Keratinocyte (primary cell): ENCODE results near the gene FCGR2B. TPM values are rescaled to one million over a fixed set of nuclear protein-coding genes. Genes with fewer than 3 reads are reported as not detected.
A peak's percentile ranks its signal among the peaks of the same experiment; 100 is the strongest.

Experiments used
- DNase-seq: peaks from one replicate; pipeline ENCODE4 v3.0.0-alpha.2; 2011; ENCODE audit warnings: low read depth, missing footprints, low spot score
- FAIRE-seq: peaks from 2 replicates; lab custom pipeline; 2011; peaks lifted over from hg19 to GRCh38; lab: Jason Lieb, UNC
- H2AFZ ChIP-seq: 2 replicates; pipeline ENCODE4 v1.6.0; 2012; ENCODE audit warnings: low read length, control low read depth, inconsistent platforms; ENCODE audit not compliant: control insufficient read depth
- H3K27ac ChIP-seq: 2 replicates; pipeline ENCODE4 v1.5.1; 2011; ENCODE audit warnings: low read length; ENCODE audit not compliant: control insufficient read depth, insufficient read depth
- H3K27me3 ChIP-seq: 3 replicates; pipeline ENCODE4 v1.6.0; 2011; ENCODE audit warnings: low read length; ENCODE audit not compliant: control insufficient read depth, insufficient read depth; ENCODE audit errors: extremely low read depth
- H3K36me3 ChIP-seq, 2 experiments: 2 replicates in 1 of 2; 3 replicates in 1 of 2; pipeline ENCODE4 v1.5.1; 2011; ENCODE audit warnings: low read length in 2 of 2, mild to moderate bottlenecking in 1 of 2; ENCODE audit not compliant: control insufficient read depth in 2 of 2, insufficient read depth in 2 of 2; ENCODE audit errors: extremely low read depth in 1 of 2
- H3K4me1 ChIP-seq: 3 replicates; pipeline ENCODE4 v1.5.1; 2011; ENCODE audit warnings: low read length; ENCODE audit not compliant: control insufficient read depth, insufficient read depth; ENCODE audit errors: extremely low read depth
- H3K4me2 ChIP-seq: 3 replicates; pipeline ENCODE4 v1.6.0; 2011; ENCODE audit warnings: low read depth, low read length; ENCODE audit not compliant: control insufficient read depth, insufficient read depth; ENCODE audit errors: extremely low read depth
- H3K4me3 ChIP-seq, 3 experiments: fragments of 200-600 bp in 1 of 3; sonication (generic) in 1 of 3; 2 replicates in 2 of 3; 3 replicates in 1 of 3; pipeline ENCODE4 v1.5.1; 2011 to 2016; ENCODE audit warnings: low read length in 3 of 3, mild to moderate bottlenecking in 3 of 3, control low read depth in 2 of 3, inconsistent platforms in 1 of 3, low read depth in 1 of 3, mixed read lengths in 1 of 3, mixed run types in 1 of 3, moderate library complexity in 1 of 3; ENCODE audit not compliant: control insufficient read depth in 2 of 3, insufficient read depth in 2 of 3; ENCODE audit errors: extremely low read depth in 1 of 3
- H3K79me2 ChIP-seq: 2 replicates; pipeline ENCODE4 v1.6.0; 2012; ENCODE audit warnings: low read length; ENCODE audit not compliant: control insufficient read depth, insufficient read depth
- H3K9ac ChIP-seq: 3 replicates; pipeline ENCODE4 v1.6.0; 2011; ENCODE audit warnings: low read length; ENCODE audit not compliant: control insufficient read depth, insufficient read depth; ENCODE audit errors: extremely low read depth
- H3K9me1 ChIP-seq: 3 replicates; pipeline ENCODE4 v1.6.0; 2011; ENCODE audit warnings: low read length; ENCODE audit not compliant: control insufficient read depth, insufficient read depth; ENCODE audit errors: extremely low read depth
- H3K9me3 ChIP-seq: 2 replicates; pipeline ENCODE4 v1.5.1; 2012; ENCODE audit warnings: low read depth, low read length; ENCODE audit not compliant: control insufficient read depth
- H4K20me1 ChIP-seq: 3 replicates; pipeline ENCODE4 v1.6.0; 2011; ENCODE audit warnings: low read length; ENCODE audit not compliant: control insufficient read depth, insufficient read depth; ENCODE audit errors: extremely low read depth
- EZH2 ChIP-seq: IDR thresholded peaks from one replicate; pipeline ENCODE4 v1.6.1; 2012; ENCODE audit warnings: inconsistent platforms, mild to moderate bottlenecking, low read length, moderate library complexity
- dilution Hi-C: fragments of 300-500 bp; cut with MboI; formaldehyde crosslinking; loops from one replicate; pipeline ENCODE4 v1.7.0; 2020; ENCODE audit warnings: low sequenced_read_pairs; ENCODE audit not compliant: extremely low pct_ligation_motif_present
- polyA plus RNA-seq, 5 experiments: library from polyadenylated mRNA; depleted of rRNA in 3 of 5; stranded (reverse) in 3 of 5; stranded (forward) in 1 of 5; unstranded in 1 of 5; fragments of >200 nt; gene quantifications; 1 replicate in 1 of 5; 2 replicates in 3 of 5; 3 replicates in 1 of 5; pipeline versions ENCODE4 v1.2.1 to v1.2.3, GENCODE V29; 2011 to 2012; ENCODE audit warnings: missing spikeins in 2 of 5, low read depth in 1 of 5, low replicate concordance in 1 of 5
- small RNA-seq, 3 experiments: library from RNA; depleted of rRNA; stranded (forward); fragments of <200 nt; gene quantifications; one replicate each; pipeline ENCODE3, GENCODE V24; 2012; ENCODE audit warnings: low read depth in 3 of 3, low replicate concordance in 1 of 3; ENCODE audit not compliant: insufficient read length in 3 of 3
- TF ChIP-seq, protein P1 (sequence below), 3 experiments: IDR thresholded peaks in 1 of 3; conservative IDR thresholded peaks in 1 of 3; optimal IDR thresholded peaks in 1 of 3; 2 replicates in 2 of 3; 3 replicates in 1 of 3; pipeline versions ENCODE3 to v1.5.1; 2011; ENCODE audit warnings: low read length in 3 of 3, mild to moderate bottlenecking in 3 of 3, moderate library complexity in 2 of 3, control low read depth in 1 of 3, inconsistent platforms in 1 of 3; ENCODE audit not compliant: insufficient read depth in 2 of 3; ENCODE audit errors: extremely low read depth in 1 of 3

Gene FCGR2B
- polyA plus RNA-seq, 1 donor (not counting 4 experiments of a cell fraction or from before 2014, with no cell fraction given): not detected

GRCh38 chr1:161727256-161727924 is 64.4 kb downstream of the FCGR2B start:
- H3K9me3 ChIP-seq: no peaks in the 10 kb centered on the region
- H3K36me3 ChIP-seq: no peaks in the 10 kb centered on the region
- no peaks in the 10 kb centered on the region for H4K20me1 ChIP-seq
- dilution Hi-C loops: no loop called here
- H3K27ac ChIP-seq: peak overlapping the region; percentile 70
- H3K4me1 ChIP-seq: peaks cover 46% of the 10 kb centered on the region
- peak overlapping the region; percentile 58 to 77 (median 71) for H3K4me3 ChIP-seq
- peak overlapping the region; percentile 87 for H3K9ac ChIP-seq
- H3K27me3 ChIP-seq: no peaks in the 10 kb centered on the region
- H3K79me2 ChIP-seq: no peaks in the 10 kb centered on the region
- H3K9me1 ChIP-seq: no peaks in the 10 kb centered on the region
- H2AFZ ChIP-seq: peak overlapping the region; percentile 69
- TF ChIP-seq, protein P1, sequence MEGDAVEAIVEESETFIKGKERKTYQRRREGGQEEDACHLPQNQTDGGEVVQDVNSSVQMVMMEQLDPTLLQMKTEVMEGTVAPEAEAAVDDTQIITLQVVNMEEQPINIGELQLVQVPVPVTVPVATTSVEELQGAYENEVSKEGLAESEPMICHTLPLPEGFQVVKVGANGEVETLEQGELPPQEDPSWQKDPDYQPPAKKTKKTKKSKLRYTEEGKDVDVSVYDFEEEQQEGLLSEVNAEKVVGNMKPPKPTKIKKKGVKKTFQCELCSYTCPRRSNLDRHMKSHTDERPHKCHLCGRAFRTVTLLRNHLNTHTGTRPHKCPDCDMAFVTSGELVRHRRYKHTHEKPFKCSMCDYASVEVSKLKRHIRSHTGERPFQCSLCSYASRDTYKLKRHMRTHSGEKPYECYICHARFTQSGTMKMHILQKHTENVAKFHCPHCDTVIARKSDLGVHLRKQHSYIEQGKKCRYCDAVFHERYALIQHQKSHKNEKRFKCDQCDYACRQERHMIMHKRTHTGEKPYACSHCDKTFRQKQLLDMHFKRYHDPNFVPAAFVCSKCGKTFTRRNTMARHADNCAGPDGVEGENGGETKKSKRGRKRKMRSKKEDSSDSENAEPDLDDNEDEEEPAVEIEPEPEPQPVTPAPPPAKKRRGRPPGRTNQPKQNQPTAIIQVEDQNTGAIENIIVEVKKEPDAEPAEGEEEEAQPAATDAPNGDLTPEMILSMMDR (optimal IDR thresholded peaks at IDR 0.05 in 1 of 3, IDR thresholded peaks at IDR 0.05 in 1 of 3, conservative IDR thresholded peaks at IDR 0.05 in 1 of 3; ENCODE audit: extremely low read depth in 1 of 3, insufficient read depth in 2 of 3, low read length in 3 of 3): no peak
- no peak for TF ChIP-seq EZH2
- no peak for FAIRE-seq
- peak overlapping the region; percentile 83 for H3K4me2 ChIP-seq
- no peak for DNase-seq

Small RNA genes lying within 50 kb of the gene (small RNA-seq; reads per million reads assigned to genes)
- 0 reads per million in 3 experiments for gene RF00019

Other genes starting within 250 kb of the FCGR2B start
- gene FCGR2A, start 157.7 kb upstream of the FCGR2B start, polyA plus RNA-seq: 0.08 TPM in 1 of 3 replicates, not detected in the others
- gene HSPA6, start 138.6 kb upstream of the FCGR2B start, polyA plus RNA-seq: 0.26 to 0.31 TPM (median 0.27 TPM) in 3 replicates
- not detected in 3 replicates for gene FCGR3A, start 113.3 kb upstream of the FCGR2B start, polyA plus RNA-seq
- not detected in 3 replicates for gene FCGR3B, start 32.0 kb upstream of the FCGR2B start, polyA plus RNA-seq
- 2.0 to 3.4 TPM (median 3.0 TPM) in 3 replicates for gene FCRLA, start 44.1 kb downstream of the FCGR2B start, polyA plus RNA-seq
- gene FCRLB, start 58.4 kb downstream of the FCGR2B start, polyA plus RNA-seq: 0.41 to 0.54 TPM (median 0.52 TPM) in 3 replicates
- 22.6 to 35.3 TPM (median 27.6 TPM) in 3 replicates for gene DUSP12, start 86.6 kb downstream of the FCGR2B start, polyA plus RNA-seq
- gene ATF6, start 103.2 kb downstream of the FCGR2B start, polyA plus RNA-seq: 16.4 to 19.7 TPM (median 18.3 TPM) in 3 replicates